ENCODE measurements around the gene ANKS6. TPM values are rescaled to one million over a fixed set of nuclear protein-coding genes. Genes with fewer than 3 reads are reported as not detected.

Gene ANKS6
- total RNA-seq, 2 donors from 2014 or later, result 3.3 to 8.7 TPM

GRCh38 chr9:98728500-98728899 lies 67.9 kb downstream of the ANKS6 start:
- peaks cover 0 to 5% of the 10 kb centered on the region in 2 donors for H3K9me3 ChIP-seq
- H3K27ac ChIP-seq, result no peak overlapping the region
- no peaks in the 10 kb centered on the region for H3K36me3 ChIP-seq
- TF ChIP-seq CTCF (IDR thresholded peaks at IDR 0.05), result no peak
- DNase-seq (ENCODE audit: low spot score), result no peak
- no peak overlapping the region for H3K4me3 ChIP-seq
- H3K27me3 ChIP-seq, result no peaks in the 10 kb centered on the region
- H3K4me1 ChIP-seq, result peaks cover 0 to 5% of the 10 kb centered on the region in 2 donors

- Histone ChIP-seq H3K27me3 (no peaks in the 10 kb centered on the region), H3K4me3 (no peak overlapping the region), H3K4me1 (peaks cover 0 to 5% of the 10 kb centered on the region in 2 donors), H3K9me3 (peaks cover 0 to 5% of the 10 kb centered on the region in 2 donors), H3K27ac (no peak overlapping the region), H3K36me3 (no peaks in the 10 kb centered on the region)
- no peak for TF ChIP-seq CTCF (IDR thresholded peaks at IDR 0.05)
- DNase-seq (ENCODE audit: low spot score), result no peak
Measured at GRCh38 chr9:98727428-98727827, 68.9 kb downstream of the ANKS6 start.

GRCh38 chr9:98726735-98727134 lies 69.6 kb downstream of the ANKS6 start:
- no peak for DNase-seq (ENCODE audit: low spot score)
- Histone ChIP-seq H3K4me3 (no peak overlapping the region), H3K9me3 (peaks cover 0 to 5% of the 10 kb centered on the region in 2 donors), H3K4me1 (peaks cover 0 to 5% of the 10 kb centered on the region in 2 donors), H3K27ac (no peak overlapping the region), H3K36me3 (no peaks in the 10 kb centered on the region), H3K27me3 (no peaks in the 10 kb centered on the region)
- no peak for TF ChIP-seq CTCF (IDR thresholded peaks at IDR 0.05)

- no peak overlapping the region for H3K4me3 ChIP-seq
- H3K36me3 ChIP-seq, result no peaks in the 10 kb centered on the region
- H3K9me3 ChIP-seq, result peaks cover 0 to 5% of the 10 kb centered on the region in 2 donors
- no peaks in the 10 kb centered on the region for H3K4me1 ChIP-seq
- no peak overlapping the region for H3K27ac ChIP-seq
- no peak for DNase-seq (ENCODE audit: low spot score)
- TF ChIP-seq CTCF (IDR thresholded peaks at IDR 0.05), result no peak
- no peaks in the 10 kb centered on the region for H3K27me3 ChIP-seq
Measured at GRCh38 chr9:98724810-98725530, 71.4 kb downstream of the ANKS6 start.

- Histone ChIP-seq H3K36me3 (no peaks in the 10 kb centered on the region), H3K27me3 (no peaks in the 10 kb centered on the region)
Measured at GRCh38 chr9:98721643-98722042, 74.7 kb downstream of the ANKS6 start.

More at GRCh38 chr9:98721643-98722042, 74.7 kb downstream of the ANKS6 start:
- H3K27ac ChIP-seq, result no peak overlapping the region
- no peaks in the 10 kb centered on the region for H3K4me1 ChIP-seq
- no peak for TF ChIP-seq CTCF (IDR thresholded peaks at IDR 0.05)
- H3K9me3 ChIP-seq, result peaks cover 0 to 5% of the 10 kb centered on the region in 2 donors
- no peak overlapping the region for H3K4me3 ChIP-seq
- DNase-seq (ENCODE audit: low spot score), result no peak

Data from right atrium auricular region (tissue), 2 donors.